ENCODE data around the gene PLXNA4.

- no peak for TF ChIP-seq EZH2 (IDR thresholded peaks at IDR 0.05; ENCODE audit: low read length)
- no peak for TF ChIP-seq CTCF (optimal IDR thresholded peaks at IDR 0.05 in 1 of 3, IDR thresholded peaks at IDR 0.05 in 1 of 3, conservative IDR thresholded peaks at IDR 0.05 in 1 of 3; ENCODE audit: extremely low read depth in 1 of 3, insufficient read depth in 2 of 3, low read length in 3 of 3)
Measured at GRCh38 chr7:132403465-132404110, 172.7 kb downstream of the PLXNA4 start.

Measured in keratinocyte (primary cell).